GM19395 (cell line): ENCODE measurements around the gene ABI1.

Experiments
- ATAC-seq: cut with Tn5 transposase; IDR thresholded peaks from one replicate; pipeline ENCODE4 v1.9.1; 2021; ENCODE audit warnings: mild to moderate bottlenecking, moderate library complexity; ENCODE audit not compliant: unreplicated experiment

The ABI1 gene

GRCh38 chr10:26776258-26776657 lies 84.5 kb downstream of the ABI1 start:
- no peak for ATAC-seq

DNA sequence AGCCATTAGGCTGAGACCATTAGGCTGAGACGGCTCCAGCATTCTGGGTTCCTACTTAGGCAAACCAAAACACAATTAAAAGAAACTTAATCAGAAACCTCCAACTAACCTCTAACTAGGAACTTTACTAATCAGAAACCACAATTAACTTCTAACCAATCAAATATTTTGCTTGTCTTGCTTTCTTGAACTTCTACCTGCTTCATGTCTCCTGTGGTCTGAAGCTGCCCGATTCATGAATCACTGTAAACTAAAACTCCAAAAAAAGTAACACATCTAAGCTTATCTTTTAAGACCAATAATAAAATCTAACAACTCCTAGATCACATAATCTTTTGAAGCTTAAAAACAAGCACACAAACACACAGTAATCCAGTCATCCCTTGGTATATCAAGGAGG lies 87.1 kb downstream of the ABI1 start:
- no peak for ATAC-seq

DNA sequence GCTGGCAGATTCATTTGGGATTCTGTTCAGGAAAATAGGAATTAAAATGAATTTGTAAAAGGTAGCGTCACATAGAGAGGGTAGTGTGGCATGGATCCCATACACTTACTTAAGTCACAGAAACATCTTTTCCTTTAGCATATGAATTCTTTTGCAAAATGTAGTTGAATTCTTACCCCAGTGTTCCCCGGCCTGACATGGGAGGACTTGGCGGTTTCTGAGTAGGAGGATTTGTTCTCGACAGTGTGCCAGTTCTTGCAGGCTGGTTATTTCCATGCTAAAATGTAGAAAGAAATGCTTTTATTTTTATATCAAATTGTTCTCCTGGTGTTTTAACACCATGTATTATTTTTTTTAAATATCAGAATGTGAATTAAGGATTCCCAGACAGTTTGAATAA lies 90.7 kb downstream of the ABI1 start:
- no peak for ATAC-seq

DNA sequence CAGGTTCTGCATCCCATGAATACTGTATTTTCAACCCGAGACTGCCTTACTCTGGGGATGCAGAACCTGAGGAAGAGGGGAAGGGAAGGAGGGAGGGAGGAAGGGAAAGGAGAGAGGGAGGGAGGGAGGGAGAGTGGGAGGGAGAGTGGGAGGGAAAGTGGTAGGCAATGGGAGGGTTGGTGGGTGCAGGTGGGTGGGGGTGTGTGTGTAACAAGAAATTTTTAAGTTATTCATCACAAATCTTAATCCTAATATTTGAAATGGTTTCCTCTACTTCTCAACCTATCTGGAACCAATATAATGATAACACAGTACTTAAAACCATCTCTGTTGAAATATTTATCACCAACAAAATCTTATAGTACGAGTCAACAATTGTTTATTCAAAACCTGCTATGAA lies 95.2 kb downstream of the ABI1 start:
- ATAC-seq: no peak

DNA sequence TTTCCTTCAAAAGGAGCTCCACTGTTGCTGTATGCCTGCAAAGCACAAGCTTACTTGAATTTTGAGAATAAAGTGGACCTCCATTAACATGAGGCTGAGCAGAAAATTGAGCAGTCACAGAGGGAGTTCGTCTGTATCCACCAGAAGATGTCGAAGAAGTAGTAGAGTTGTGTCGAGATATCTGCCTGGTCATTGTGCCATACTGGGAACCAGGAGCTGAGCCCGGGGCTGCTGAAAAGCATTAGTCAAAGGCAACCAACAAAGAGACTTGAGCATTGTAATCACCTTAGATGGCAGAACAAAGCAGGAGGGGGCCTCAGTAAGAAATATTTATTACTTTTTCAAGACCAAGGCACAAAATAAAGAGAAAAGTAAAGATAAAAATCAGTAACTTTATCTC lies 101.8 kb downstream of the ABI1 start:
- no peak for ATAC-seq

DNA sequence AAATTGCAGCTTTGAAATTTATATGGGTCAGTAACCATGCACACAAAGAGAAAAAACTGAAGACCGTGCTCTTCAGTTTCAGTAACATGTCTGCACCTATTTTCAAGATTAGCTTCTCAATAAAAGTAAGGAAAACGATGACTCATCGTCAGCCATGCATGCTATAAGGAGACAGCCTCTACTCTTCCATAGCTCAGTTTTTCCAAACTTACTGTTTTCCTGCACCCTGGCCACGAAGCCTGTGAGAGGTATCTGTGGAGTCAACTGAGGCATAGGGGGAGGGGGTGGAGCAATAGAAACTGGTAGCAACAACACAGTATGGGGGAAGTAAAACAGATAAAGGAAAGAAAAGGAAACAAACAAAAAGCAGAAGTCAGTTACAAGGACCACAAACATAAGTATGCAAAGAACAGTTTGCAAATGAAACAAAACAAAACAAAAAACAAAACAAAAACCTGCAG lies 105.3 kb downstream of the ABI1 start:
- peak; percentile 98 for ATAC-seq

DNA sequence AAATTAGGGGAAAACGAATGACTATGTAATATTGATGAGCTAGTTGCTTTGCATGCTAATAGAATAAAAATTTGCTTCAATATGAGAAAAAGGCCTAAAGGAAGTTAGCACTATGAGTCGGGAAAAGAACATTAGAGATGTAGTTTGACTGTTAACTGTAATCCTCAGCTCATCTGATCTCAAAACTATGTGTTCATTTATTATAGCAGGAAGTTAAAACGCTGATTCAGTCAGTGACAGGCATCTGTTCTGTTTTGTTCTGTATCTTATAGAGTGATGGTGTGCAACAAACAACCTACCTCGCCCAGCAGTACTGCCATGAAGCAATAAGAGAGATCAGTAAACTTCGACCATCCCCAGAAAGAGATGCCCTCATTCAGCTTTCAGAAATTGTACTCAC lies 114.7 kb downstream of the ABI1 start:
- ATAC-seq: no peak

GRCh38 chr10:26743841-26744240 lies 116.9 kb downstream of the ABI1 start:
- ATAC-seq: no peak

GRCh38 chr10:26743091-26743490 lies 117.7 kb downstream of the ABI1 start:
- ATAC-seq: no peak

GRCh38 chr10:26741368-26741767 lies 119.4 kb downstream of the ABI1 start:
- ATAC-seq: no peak

DNA sequence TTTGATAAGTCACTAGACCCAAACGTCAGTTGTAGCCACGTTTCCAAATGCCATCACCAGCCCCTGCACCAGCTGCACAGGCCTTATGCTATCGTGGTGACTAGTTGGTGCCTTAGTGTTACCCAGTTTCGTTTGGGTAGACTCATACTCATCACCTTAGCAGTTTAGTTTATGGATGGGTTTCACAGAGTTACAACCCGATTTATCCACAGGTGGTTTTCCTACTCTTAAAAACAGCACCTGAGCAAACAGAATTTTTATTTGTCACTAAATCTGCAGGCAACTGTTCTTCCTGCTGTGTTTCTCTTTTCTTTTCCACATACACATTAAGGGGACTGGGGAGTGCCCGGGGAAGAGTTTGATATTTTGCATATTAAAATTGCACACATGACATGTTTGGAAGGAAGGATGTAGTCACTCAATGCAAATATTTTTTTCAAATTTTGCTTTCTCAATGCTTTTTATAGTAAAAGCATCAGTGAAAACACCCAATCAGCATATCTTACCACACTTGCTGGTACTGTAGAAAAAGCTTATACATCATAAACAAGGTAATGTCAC lies 121.6 kb downstream of the ABI1 start:
- peak; percentile 38 for ATAC-seq

DNA sequence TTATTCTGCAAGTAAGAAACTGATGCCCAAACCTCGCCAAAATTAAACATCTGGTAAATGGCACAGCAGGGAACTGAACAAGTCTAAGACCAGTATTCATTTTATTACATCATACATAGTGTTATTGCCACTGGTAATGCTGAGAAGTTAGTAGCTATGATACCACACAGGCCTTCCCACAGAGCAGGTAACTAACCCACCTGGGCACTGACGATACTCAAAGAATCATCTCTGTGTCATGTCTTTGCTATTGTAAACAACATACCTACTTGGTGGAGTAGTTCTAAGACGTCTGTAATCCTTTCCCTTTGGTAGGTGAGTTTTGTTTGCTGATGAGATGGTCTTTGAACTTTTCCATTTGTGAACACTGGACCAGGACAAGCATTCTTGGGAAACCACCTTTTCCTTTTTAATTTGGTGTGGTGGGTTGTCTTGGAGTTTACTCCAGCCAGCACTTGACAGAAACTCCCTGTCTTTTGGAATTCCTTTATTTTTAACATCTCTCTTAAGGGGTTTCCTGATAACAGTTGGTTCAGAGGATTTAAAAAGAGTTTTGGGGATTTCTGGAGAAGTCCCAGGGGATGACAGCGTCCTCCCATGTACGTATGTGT lies 122.4 kb downstream of the ABI1 start:
- no peak for ATAC-seq

DNA sequence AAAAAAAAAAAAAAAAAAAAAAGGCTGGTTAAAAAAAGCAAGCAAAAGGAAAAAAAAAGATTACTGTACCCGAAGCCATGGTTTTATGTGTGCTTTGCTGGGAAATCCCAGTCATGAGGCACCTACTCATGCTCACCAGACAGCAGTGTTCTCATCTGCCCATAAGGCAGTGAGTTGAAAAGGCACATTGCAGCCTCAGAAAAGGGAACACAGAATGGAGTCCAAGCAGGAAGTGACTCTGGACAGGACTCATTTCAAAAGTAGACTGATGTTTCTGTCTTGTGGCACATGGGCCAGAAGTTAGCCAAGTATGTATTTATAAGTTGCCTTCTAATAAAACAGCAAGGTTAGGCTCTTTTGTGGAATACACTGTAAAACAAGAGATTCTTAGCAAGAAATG lies 123.0 kb downstream of the ABI1 start:
- peak; percentile 83 for ATAC-seq

DNA sequence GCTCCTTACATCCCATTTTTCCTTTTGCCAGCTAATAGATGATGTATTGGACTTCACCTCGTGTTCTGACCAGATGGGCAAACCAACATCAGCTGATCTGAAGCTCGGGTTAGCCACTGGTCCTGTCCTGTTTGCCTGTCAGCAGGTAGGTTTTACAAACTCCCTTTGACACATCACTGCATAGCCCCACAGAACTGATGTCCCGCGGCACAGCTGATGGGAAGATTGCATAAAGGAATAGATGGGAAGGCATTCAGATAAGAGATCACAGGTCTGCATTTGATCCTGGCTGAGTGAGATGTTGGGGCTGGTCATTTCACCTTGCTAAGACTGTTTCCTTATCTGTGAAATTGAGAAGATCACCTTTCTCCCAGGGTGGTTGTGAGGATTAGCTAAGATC lies 125.3 kb downstream of the ABI1 start:
- ATAC-seq: no peak

- no peak for ATAC-seq
Observed at GRCh38 chr10:26733750-26734568, 126.8 kb downstream of the ABI1 start.

DNA sequence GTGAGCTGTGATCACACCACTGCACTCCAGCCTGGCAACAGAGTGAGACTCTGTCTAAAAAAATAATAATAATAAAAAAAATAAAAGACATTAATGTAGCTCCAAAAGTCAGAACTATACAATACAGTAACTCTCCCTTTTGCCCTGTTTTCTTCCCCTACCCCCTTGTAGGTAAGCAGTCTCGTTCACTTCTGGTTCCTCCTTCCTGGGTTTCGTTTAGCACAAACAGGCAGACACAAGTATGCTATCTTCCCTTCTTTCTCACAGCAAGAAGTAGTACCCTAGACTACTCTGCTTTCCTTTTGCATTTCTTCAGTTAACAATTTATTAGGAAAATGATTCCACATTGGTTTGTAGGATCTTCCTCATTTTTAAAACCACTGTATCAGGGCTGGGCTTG lies 130.2 kb downstream of the ABI1 start:
- no peak for ATAC-seq

DNA sequence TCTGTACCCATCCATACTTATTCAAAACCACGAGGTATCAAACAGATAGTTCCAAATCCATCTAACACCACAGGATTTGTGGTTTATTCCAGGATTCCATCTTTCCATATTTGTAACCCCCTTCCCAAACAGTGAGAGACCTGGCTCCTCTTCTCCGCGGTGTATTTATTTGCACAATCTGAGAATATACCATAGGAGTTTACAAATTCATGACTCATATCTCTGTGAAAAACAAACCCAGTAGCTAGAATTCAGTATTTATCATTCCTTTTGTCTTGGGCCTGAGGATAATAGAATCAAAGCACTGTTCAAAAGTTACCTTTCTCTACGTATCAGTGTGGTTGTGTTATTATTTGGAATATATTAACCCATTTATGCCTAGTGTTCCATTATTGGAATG lies 131.4 kb downstream of the ABI1 start:
- no peak for ATAC-seq

DNA sequence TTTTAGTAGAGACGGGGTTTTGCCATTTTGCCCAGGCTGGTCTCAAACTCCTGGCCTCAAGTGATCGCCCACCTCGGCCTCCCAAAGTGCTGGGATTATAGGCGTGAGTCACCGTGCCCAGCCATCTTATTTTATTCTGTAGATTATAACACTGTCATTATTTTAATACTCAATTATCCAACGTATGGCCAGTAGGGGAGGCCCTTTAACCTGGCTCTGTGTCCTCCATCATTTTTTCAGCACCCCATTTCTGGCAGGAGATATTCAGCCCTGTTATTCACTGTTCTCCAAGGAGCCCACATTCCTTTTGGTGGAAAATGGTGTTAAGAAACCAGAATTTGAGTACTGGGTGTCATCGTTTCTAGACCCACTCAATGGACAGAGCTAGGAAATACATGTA lies 131.8 kb downstream of the ABI1 start:
- no peak for ATAC-seq

DNA sequence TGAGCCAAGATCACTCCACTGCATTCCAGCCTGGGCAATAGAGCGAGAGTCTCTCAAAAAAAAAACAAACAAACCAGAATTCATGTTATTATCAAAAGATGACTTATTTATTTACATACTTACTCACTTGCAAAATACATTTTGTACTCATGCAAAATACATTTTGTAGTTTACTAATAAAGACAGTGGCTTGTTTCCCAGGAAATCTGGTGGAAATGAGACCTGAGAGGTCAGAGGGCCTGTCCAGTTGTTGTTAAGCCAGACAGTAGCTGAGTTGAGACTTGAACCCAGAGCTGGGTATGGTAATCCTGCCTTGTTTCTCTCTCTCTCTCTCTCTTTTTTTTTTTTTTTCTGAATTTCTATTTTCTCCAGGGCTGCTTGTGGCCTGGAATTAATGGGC lies 133.8 kb downstream of the ABI1 start:
- no peak for ATAC-seq

- ATAC-seq: no peak
Observed at GRCh38 chr10:26725837-26726727, 134.7 kb downstream of the ABI1 start.

DNA sequence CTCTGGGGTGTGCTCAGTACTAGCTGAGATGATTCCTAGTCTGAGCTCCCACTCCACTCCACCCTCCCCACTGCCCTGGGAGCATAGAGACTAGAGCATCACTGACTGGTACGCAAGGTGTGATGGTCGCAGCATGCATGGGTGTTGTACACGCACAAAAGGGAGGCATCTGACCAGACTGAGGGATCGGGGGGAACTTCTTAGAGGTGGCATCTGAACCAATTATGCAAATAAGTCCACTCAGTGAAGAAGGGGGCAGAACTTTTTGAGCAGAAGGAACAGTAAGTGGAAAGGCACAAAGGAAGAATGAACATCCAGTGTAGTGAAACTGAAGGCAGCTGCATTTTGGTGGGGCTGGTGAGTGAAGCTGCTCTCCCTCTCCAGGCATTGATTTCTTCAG lies 137.7 kb downstream of the ABI1 start:
- no peak for ATAC-seq
